CD4-positive, alpha-beta T cell treated with Interleukin-12 subunit alpha and Interleukin-12 subunit beta, for 1 hour (primary cell): ENCODE measurements around the gene ATP9A.

Source experiments
- DNase-seq: peaks from one replicate; pipeline ENCODE4 v3.0.0-alpha.2; 2020

Gene ATP9A

GRCh38 chr20:51566594-51566993 is 201.6 kb downstream of the ATP9A start:
- DNase-seq: no peak

- DNase-seq: no peak
Observed at GRCh38 chr20:51565298-51566144, 202.7 kb downstream of the ATP9A start.

- DNase-seq: no peak
Observed at GRCh38 chr20:51563486-51564332, 204.5 kb downstream of the ATP9A start.

GRCh38 chr20:51563174-51563485 is 205.1 kb downstream of the ATP9A start:
- DNase-seq: no peak

- DNase-seq: no peak
Observed at GRCh38 chr20:51562332-51563173, 205.6 kb downstream of the ATP9A start.

- no peak for DNase-seq
Observed at GRCh38 chr20:51562027-51562331, 206.2 kb downstream of the ATP9A start.

GRCh38 chr20:51560550-51561307 is 207.5 kb downstream of the ATP9A start:
- no peak for DNase-seq

GRCh38 chr20:51560042-51560441 is 208.1 kb downstream of the ATP9A start:
- no peak for DNase-seq

GRCh38 chr20:51554538-51555165 is 213.5 kb downstream of the ATP9A start:
- DNase-seq: no peak

GRCh38 chr20:51553897-51554486 is 214.2 kb downstream of the ATP9A start:
- DNase-seq: no peak

- no peak for DNase-seq
Observed at GRCh38 chr20:51551186-51551585, 217.0 kb downstream of the ATP9A start.

GRCh38 chr20:51549474-51549873 is 218.7 kb downstream of the ATP9A start:
- DNase-seq: no peak

GRCh38 chr20:51547951-51548350 is 220.2 kb downstream of the ATP9A start:
- no peak for DNase-seq
